K562 (cell line): ENCODE results near the gene GNG3. TPM values are rescaled to one million over a fixed set of nuclear protein-coding genes. Genes with fewer than 3 reads are reported as not detected.

Experiments used
- BCOR ChIP-seq: fragments of 450-650 bp; IDR thresholded peaks from 2 replicates; pipeline ENCODE4 v1.6.1; 2016
- BDP1 ChIP-seq: IDR thresholded peaks from 3 replicates; pipeline ENCODE4 v1.6.1; 2011; ENCODE audit not compliant: insufficient read length, insufficient read depth
- CHD7 ChIP-seq: fragments of 200-600 bp; sonication (generic); IDR thresholded peaks from one replicate; pipeline ENCODE4 v1.6.1; 2012; ENCODE audit warnings: mild to moderate bottlenecking, low read depth, low read length, inconsistent platforms
- CREM ChIP-seq: IDR thresholded peaks from 2 replicates; pipeline ENCODE4 v1.6.1; 2014; ENCODE audit warnings: antibody characterized with exemption, low read depth
- E2F4 ChIP-seq: sonication (generic); formaldehyde crosslinking; IDR thresholded peaks from 2 replicates; pipeline ENCODE4 v1.8.0; 2022; ENCODE audit warnings: mild to moderate bottlenecking, low read depth, missing genetic modification reagents
- ELF1 ChIP-seq: fragments of 200-800 bp; sonication (Bioruptor generic); IDR thresholded peaks from 2 replicates; pipeline ENCODE4 v1.6.1; 2016; ENCODE audit warnings: missing genetic modification characterization, missing compliant biosample characterization
- ETV1 ChIP-seq: fragments of 450-650 bp; conservative IDR thresholded peaks from 2 replicates; pipeline ENCODE4 v1.6.1; 2016; ENCODE audit warnings: missing genetic modification characterization, control low read depth, low read depth, missing compliant biosample characterization
- GTF2F1 ChIP-seq: IDR thresholded peaks from 2 replicates; pipeline ENCODE4 v1.6.1; 2011; ENCODE audit warnings: low read depth, low read length, improper control_type of control experiment
- HMG20B ChIP-seq: fragments of 250-450 bp; sonication (Bioruptor Pico); IDR thresholded peaks from 2 replicates; pipeline ENCODE4 v1.5.0; 2021; ENCODE audit warnings: mild to moderate bottlenecking
- MAFG ChIP-seq: fragments of 450-650 bp; conservative IDR thresholded peaks from 2 replicates; pipeline ENCODE4 v1.6.1; 2016; ENCODE audit warnings: missing genetic modification characterization, missing compliant biosample characterization
- NONO ChIP-seq, 2 experiments: fragments of 200-400 bp in 1 of 2; fragments of 450-650 bp in 1 of 2; formaldehyde crosslinking in 1 of 2; IDR thresholded peaks; 2 replicates each; pipeline ENCODE4 v1.6.1; 2017; ENCODE audit warnings: low read depth in 2 of 2, mild to moderate bottlenecking in 2 of 2, moderate library complexity in 2 of 2, low read length in 1 of 2
- TAF9B ChIP-seq: fragments of 450-650 bp; IDR thresholded peaks from 2 replicates; pipeline ENCODE4 v1.6.1; 2018; ENCODE audit warnings: mild to moderate bottlenecking; ENCODE audit not compliant: partially characterized antibody
- TBP ChIP-seq: optimal IDR thresholded peaks from 2 replicates; pipeline ENCODE3; 2011; ENCODE audit warnings: low read depth, low read length, improper control_type of control experiment
- ZNF41 ChIP-seq: fragments of 250-450 bp; sonication (Bioruptor Pico); conservative IDR thresholded peaks from 2 replicates; pipeline ENCODE4 v1.4.0; 2020; ENCODE audit warnings: mild to moderate bottlenecking
- polyA plus RNA-seq, 8 experiments: library from polyadenylated mRNA; depleted of rRNA in 4 of 8; stranded (reverse) in 5 of 8; unstranded in 3 of 8; fragments of >200 nt; fragmentation: Nextera tagmentation in 2 of 8; fragmentation: Illumina TruSeq in 1 of 8; extraction: Ambion mirVana in 2 of 8; extraction: Trizol in 1 of 8; gene quantifications; 2 replicates each; pipeline versions ENCODE4 v1.2.1 to v1.2.3, GENCODE V29; 2011 to 2014; ENCODE audit warnings: inconsistent platforms in 1 of 8, missing spikeins in 1 of 8
- total RNA-seq, 7 experiments: library from RNA; depleted of rRNA in 6 of 7; stranded (reverse); fragments of >200 nt in 6 of 7; fragmentation: Illumina TruSeq in 2 of 7; extraction: Trizol in 2 of 7; gene quantifications; 2 replicates each; pipeline versions ENCODE4 v1.2.1 to v1.2.3, GENCODE V29; 2011 to 2021; ENCODE audit warnings: low replicate concordance in 1 of 7
- TF ChIP-seq, protein P1 (sequence below): fragments of 250-450 bp; sonication (Bioruptor Pico); IDR thresholded peaks from 2 replicates; pipeline ENCODE4 v1.8.0; 2021; ENCODE audit warnings: moderate library complexity, mild to moderate bottlenecking, inconsistent platforms

The GNG3 gene
- total and polyA plus RNA-seq, 9 of the 15 experiments (the other 6 are each of a cell fraction or from before 2014, with no cell fraction given) = 0.07 TPM; not detected in 8

- TF ChIP-seq E2F4 (CRISPR knock-in tag) (no peak), HMG20B (CRISPR knock-in tag) (no peak), ELF1 (tag) (peak; percentile 62; the same call in 1 of the 2 replicates), TAF9B (no peak), GTF2F1 (0 out of 2 replicates have a peak, but pooled peaks have one; percentile 41), NONO (IDR thresholded peaks at IDR 0.05; ENCODE audit: low read depth in 2 of 2, low read length in 1 of 2) (no peak), TBP (peak; percentile 69), BDP1 (no peak), ZNF41 (0 out of 2 replicates have a peak, but pooled peaks have one; percentile 53), ETV1 (tag) (0 out of 2 replicates have a peak, but pooled peaks have one; percentile 6), BCOR (peak; percentile 50; the same call in 1 of the 2 replicates), MAFG (no peak), CREM (peak; percentile 73), CHD7 (no peak)
- TF ChIP-seq, protein P1, sequence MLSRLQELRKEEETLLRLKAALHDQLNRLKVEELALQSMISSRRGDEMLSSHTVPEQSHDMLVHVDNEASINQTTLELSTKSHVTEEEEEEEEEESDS (CRISPR knock-in tag) = no peak
Observed at GRCh38 chr11:62753736-62754603, 46.5 kb downstream of the GNG3 start, which contains the start of gene ZBTB3 (continued).
